Activated CD8-positive, alpha-beta T cell treated with anti-CD3 and anti-CD28 coated beads for 36 hours (primary cell): ENCODE measurements around the gene TMEM63B. TPM values are rescaled to one million over a fixed set of nuclear protein-coding genes. Genes with fewer than 3 reads are reported as not detected.
A peak's percentile ranks its signal among the peaks of the same experiment; 100 is the strongest.
"Not testable (repeated sequence)": the region's sequence is repeated elsewhere in the genome, so short reads cannot be mapped to it uniquely, and the experiment has no call there.

Source experiments
- ATAC-seq: fragments of 200-7000 bp; cut with Tn5 transposase; one replicate; pipeline ENCODE4 v1.10.0; 2021; ENCODE audit warnings: mild to moderate bottlenecking, moderate library complexity
- CTCF ChIA-PET: fragments of 350-600 bp; sonication (Branson Sonifier 250); formaldehyde crosslinking; loops from one replicate; lab custom pipeline; 2021; ENCODE audit warnings: antibody characterized with exemption; lab: Charles Lee
- POLR2A ChIA-PET: fragments of 350-600 bp; sonication (Branson Sonifier 250); formaldehyde crosslinking; loops from one replicate; lab custom pipeline; 2021; ENCODE audit warnings: antibody characterized with exemption; lab: Charles Lee
- DNase-seq: peaks from one replicate; pipeline ENCODE4 v3.0.0-alpha.2; 2020
- H3K27ac Mint-ChIP-seq: one replicate; pipeline ENCODE4 v1.8.0; 2021; ENCODE audit warnings: mild to moderate bottlenecking, mixed read lengths
- H3K27me3 Mint-ChIP-seq: one replicate; pipeline ENCODE4 v1.8.0; 2021; ENCODE audit warnings: mixed read lengths
- H3K36me3 Mint-ChIP-seq: one replicate; pipeline ENCODE4 v1.8.0; 2021; ENCODE audit warnings: low read depth, mixed read lengths
- H3K4me1 Mint-ChIP-seq: one replicate; pipeline ENCODE4 v1.8.0; 2021; ENCODE audit warnings: low read depth, mixed read lengths
- H3K4me3 Mint-ChIP-seq: one replicate; pipeline ENCODE4 v1.8.0; 2021; ENCODE audit warnings: mild to moderate bottlenecking, moderate library complexity, mixed read lengths
- H3K9me3 Mint-ChIP-seq: one replicate; pipeline ENCODE4 v1.8.0; 2021; ENCODE audit warnings: mixed read lengths
- CTCF ChIP-seq: fragments of 200-600 bp; IDR thresholded peaks from one replicate; pipeline ENCODE4 v1.8.0; 2022; ENCODE audit warnings: antibody characterized with exemption, mild to moderate bottlenecking
- intact Hi-C: fragments of 100-400 bp; cut with micrococcal nuclease; formaldehyde crosslinking; loops from one replicate; pipeline ENCODE4 v1.10.0; 2022
- total RNA-seq, 2 experiments: library from RNA; stranded (reverse); gene quantifications; one replicate each; pipeline ENCODE4 v1.2.3, GENCODE V29; 2021

The TMEM63B gene
- total RNA-seq, 2 experiments from 2014 or later, result 9.1 to 12.9 TPM

GRCh38 chr6:44090465-44090864, 36.9 kb upstream of the TMEM63B start:
- no peaks in the 10 kb centered on the region for H3K9me3 Mint-ChIP-seq
- H3K4me1 Mint-ChIP-seq, result peaks cover 6% of the 10 kb centered on the region
- POLR2A ChIA-PET, result no interaction called here
- no peaks in the 10 kb centered on the region for H3K27me3 Mint-ChIP-seq
- no peak overlapping the region for H3K4me3 Mint-ChIP-seq
- CTCF ChIA-PET, result interaction anchor here (1.1 to 4.2 kb wide), 3 partner anchors 9 to 61 kb away, joined by 3 to 23 read pairs (median 8); no protein-coding TSS in a partner anchor
- H3K27ac Mint-ChIP-seq, result no peak overlapping the region
- no peaks in the 10 kb centered on the region for H3K36me3 Mint-ChIP-seq
- ATAC-seq (peak; percentile 74), DNase-seq (no peak)
- no peak for TF ChIP-seq CTCF
- intact Hi-C loops, result no loop called here

- H3K4me1 Mint-ChIP-seq, H3K27ac Mint-ChIP-seq, POLR2A ChIA-PET, H3K4me3 Mint-ChIP-seq, ATAC-seq, intact Hi-C loops, H3K27me3 Mint-ChIP-seq, H3K36me3 Mint-ChIP-seq, H3K9me3 Mint-ChIP-seq, DNase-seq: not testable (repeated sequence)
- CTCF ChIA-PET, result interaction anchor here (0.5 to 4.2 kb wide), 3 partner anchors 12 to 134 kb away, joined by 4 to 23 read pairs (median 4); no protein-coding TSS in a partner anchor
Observed at GRCh38 chr6:44091356-44091755, 36.0 kb upstream of the TMEM63B start.

GRCh38 chr6:44091981-44092884, 35.1 kb upstream of the TMEM63B start:
- ChIA-PET CTCF (interaction anchor here (0.5 to 1.2 kb wide), 3 partner anchors 13 to 175 kb away, joined by 3 to 4 read pairs (median 4); no protein-coding TSS in a partner anchor), POLR2A (interaction anchor here (0.8 kb wide), 1 partner anchor 16 kb away, joined by 3 read pairs; no protein-coding TSS in a partner anchor)
- no peak for DNase-seq
- no peak for TF ChIP-seq CTCF
- intact Hi-C loops, result no loop called here
- Mint-ChIP-seq H3K4me3 (no peak overlapping the region), H3K36me3 (no peaks in the 10 kb centered on the region), H3K27me3 (no peaks in the 10 kb centered on the region), H3K9me3 (no peaks in the 10 kb centered on the region), H3K27ac (no peak overlapping the region), H3K4me1 (no peaks in the 10 kb centered on the region)
- ATAC-seq, result no peak

- no peak overlapping the region for H3K4me3 Mint-ChIP-seq
- H3K27me3 Mint-ChIP-seq, result no peaks in the 10 kb centered on the region
- H3K4me1 Mint-ChIP-seq, result no peaks in the 10 kb centered on the region
- ATAC-seq, result no peak
- DNase-seq, result no peak
- no peaks in the 10 kb centered on the region for H3K9me3 Mint-ChIP-seq
- H3K36me3 Mint-ChIP-seq, result no peaks in the 10 kb centered on the region
- POLR2A ChIA-PET, result interaction anchor here (0.7 kb wide), 1 partner anchor 33 kb away, joined by 3 read pairs; no protein-coding TSS in a partner anchor
- CTCF ChIA-PET, result no interaction called here
- intact Hi-C loops, result no loop called here
- H3K27ac Mint-ChIP-seq, result no peak overlapping the region
- TF ChIP-seq CTCF, result no peak
Observed at GRCh38 chr6:44093066-44093465, 34.3 kb upstream of the TMEM63B start.

GRCh38 chr6:44093750-44094402, 33.5 kb upstream of the TMEM63B start:
- CTCF ChIA-PET, result interaction anchor here (1.0 to 6.3 kb wide), 5 partner anchors 37 to 428 kb away, joined by 3 to 60 read pairs (median 12); no protein-coding TSS in a partner anchor
- ATAC-seq (no peak), DNase-seq (no peak)
- Mint-ChIP-seq H3K36me3 (no peaks in the 10 kb centered on the region), H3K27me3 (no peaks in the 10 kb centered on the region), H3K9me3 (no peaks in the 10 kb centered on the region), H3K4me3 (no peak overlapping the region), H3K27ac (no peak overlapping the region), H3K4me1 (no peaks in the 10 kb centered on the region)
- POLR2A ChIA-PET, result interaction anchor here (0.7 kb wide), 1 partner anchor 34 kb away, joined by 3 read pairs; no protein-coding TSS in a partner anchor
- intact Hi-C loops, result no loop called here
- no peak for TF ChIP-seq CTCF
